Mucosa of rectum (tissue), 2 donors: ENCODE measurements around the gene DOCK1.

ENCODE experiments used
- H3K27ac ChIP-seq, 2 donors: one replicate each; pipeline ENCODE4 v1.7.0; 2013; ENCODE audit warnings: inconsistent platforms in 2 of 2, low read depth in 2 of 2, low read length in 2 of 2
- H3K27me3 ChIP-seq, 2 donors: one replicate each; pipeline ENCODE4 v1.7.0; 2013; ENCODE audit warnings: low read length in 2 of 2; ENCODE audit not compliant: control insufficient read depth in 2 of 2, insufficient read depth in 2 of 2
- H3K36me3 ChIP-seq, 2 donors: one replicate each; pipeline ENCODE4 v1.7.0; 2013; ENCODE audit warnings: low read length in 2 of 2; ENCODE audit not compliant: control insufficient read depth in 2 of 2, insufficient read depth in 2 of 2
- H3K4me1 ChIP-seq, 2 donors: one replicate each; pipeline ENCODE4 v1.7.0; 2013; ENCODE audit warnings: low read length in 2 of 2, mild to moderate bottlenecking in 1 of 2; ENCODE audit not compliant: control insufficient read depth in 2 of 2, insufficient read depth in 2 of 2
- H3K4me3 ChIP-seq, 2 donors: one replicate each; pipeline ENCODE4 v1.7.0; 2013; ENCODE audit warnings: low read length in 2 of 2
- H3K9ac ChIP-seq, 2 donors: one replicate each; pipeline ENCODE4 v1.7.0; 2013; ENCODE audit warnings: low read length in 2 of 2, low read depth in 1 of 2, mild to moderate bottlenecking in 1 of 2
- H3K9me3 ChIP-seq, 2 donors: one replicate each; pipeline ENCODE4 v1.7.0; 2013; ENCODE audit warnings: low read length in 2 of 2; ENCODE audit not compliant: control insufficient read depth in 2 of 2
- donor health status: healthy.
- donor health status: Normal muscosa, but diverticular disease.

Gene DOCK1

GRCh38 chr10:127198307-127198706 is 293.1 kb downstream of the DOCK1 start:
- peaks cover 9 to 10% of the 10 kb centered on the region in 2 donors for H3K27me3 ChIP-seq
- H3K4me1 ChIP-seq: peaks cover 0 to 9% of the 10 kb centered on the region in 2 donors
- no peak overlapping the region for H3K9ac ChIP-seq
- no peak overlapping the region for H3K4me3 ChIP-seq
- H3K27ac ChIP-seq: no peak overlapping the region
- no peaks in the 10 kb centered on the region for H3K36me3 ChIP-seq
- H3K9me3 ChIP-seq: no peaks in the 10 kb centered on the region

- no peaks in the 10 kb centered on the region for H3K9me3 ChIP-seq
- H3K36me3 ChIP-seq: no peaks in the 10 kb centered on the region
- peaks cover 0 to 9% of the 10 kb centered on the region in 2 donors for H3K4me1 ChIP-seq
- H3K27me3 ChIP-seq: peaks cover 6 to 9% of the 10 kb centered on the region in 2 donors
- H3K27ac ChIP-seq: no peak overlapping the region
- no peak overlapping the region for H3K9ac ChIP-seq
- no peak overlapping the region for H3K4me3 ChIP-seq
These were observed 293.5 kb downstream of the DOCK1 start for GRCh38 chr10:127198721-127199120.

- no peaks in the 10 kb centered on the region for H3K9me3 ChIP-seq
- no peak overlapping the region for H3K9ac ChIP-seq
- no peak overlapping the region for H3K27ac ChIP-seq
- H3K36me3 ChIP-seq: peaks cover 0 to 2% of the 10 kb centered on the region in 2 donors
- peaks cover 0 to 3% of the 10 kb centered on the region in 2 donors for H3K4me1 ChIP-seq
- H3K27me3 ChIP-seq: no peaks in the 10 kb centered on the region
- H3K4me3 ChIP-seq: no peak overlapping the region
These were observed 295.4 kb downstream of the DOCK1 start for GRCh38 chr10:127200646-127201045.

GRCh38 chr10:127203067-127203466 is 297.8 kb downstream of the DOCK1 start:
- Histone ChIP-seq H3K9me3 (no peaks in the 10 kb centered on the region), H3K9ac (no peak overlapping the region), H3K4me1 (no peaks in the 10 kb centered on the region), H3K4me3 (no peak overlapping the region), H3K27me3 (no peaks in the 10 kb centered on the region), H3K36me3 (peaks cover 0 to 2% of the 10 kb centered on the region in 2 donors), H3K27ac (no peak overlapping the region)

- H3K9me3 ChIP-seq: no peaks in the 10 kb centered on the region
- no peak overlapping the region for H3K9ac ChIP-seq
- H3K27me3 ChIP-seq: no peaks in the 10 kb centered on the region
- no peak overlapping the region for H3K27ac ChIP-seq
- H3K4me1 ChIP-seq: no peaks in the 10 kb centered on the region
- H3K4me3 ChIP-seq: no peak overlapping the region
- peaks cover 0 to 2% of the 10 kb centered on the region in 2 donors for H3K36me3 ChIP-seq
These were observed 301.9 kb downstream of the DOCK1 start for GRCh38 chr10:127207081-127207480.

- H3K9ac ChIP-seq: no peak overlapping the region
- H3K27ac ChIP-seq: no peak overlapping the region
- no peaks in the 10 kb centered on the region for H3K9me3 ChIP-seq
These were observed 305.8 kb downstream of the DOCK1 start for GRCh38 chr10:127210936-127211466.

GRCh38 chr10:127215866-127216265 is 310.6 kb downstream of the DOCK1 start:
- Histone ChIP-seq H3K4me3 (no peak overlapping the region), H3K9ac (no peak overlapping the region), H3K27ac (no peak overlapping the region), H3K36me3 (no peaks in the 10 kb centered on the region), H3K9me3 (no peaks in the 10 kb centered on the region), H3K4me1 (no peaks in the 10 kb centered on the region), H3K27me3 (no peaks in the 10 kb centered on the region)

More at GRCh38 chr10:127210936-127211466, 305.8 kb downstream of the DOCK1 start:
- Histone ChIP-seq H3K36me3 (no peaks in the 10 kb centered on the region), H3K27me3 (no peaks in the 10 kb centered on the region), H3K4me1 (no peaks in the 10 kb centered on the region), H3K4me3 (no peak overlapping the region)

- Histone ChIP-seq H3K36me3 (no peaks in the 10 kb centered on the region), H3K9me3 (no peaks in the 10 kb centered on the region), H3K4me1 (no peaks in the 10 kb centered on the region), H3K27ac (no peak overlapping the region), H3K9ac (no peak overlapping the region), H3K4me3 (no peak overlapping the region), H3K27me3 (no peaks in the 10 kb centered on the region)
These were observed 311.0 kb downstream of the DOCK1 start for GRCh38 chr10:127216274-127216673.

- no peaks in the 10 kb centered on the region for H3K27me3 ChIP-seq
- no peaks in the 10 kb centered on the region for H3K36me3 ChIP-seq
- no peak overlapping the region for H3K9ac ChIP-seq
- H3K9me3 ChIP-seq: no peaks in the 10 kb centered on the region
- no peaks in the 10 kb centered on the region for H3K4me1 ChIP-seq
- no peak overlapping the region for H3K27ac ChIP-seq
- H3K4me3 ChIP-seq: no peak overlapping the region
These were observed 311.6 kb downstream of the DOCK1 start for GRCh38 chr10:127216786-127217185.

GRCh38 chr10:127218658-127219057 is 313.4 kb downstream of the DOCK1 start:
- H3K36me3 ChIP-seq: no peaks in the 10 kb centered on the region
- H3K4me1 ChIP-seq: no peaks in the 10 kb centered on the region
- H3K27me3 ChIP-seq: no peaks in the 10 kb centered on the region
- H3K9me3 ChIP-seq: no peaks in the 10 kb centered on the region
- H3K9ac ChIP-seq: no peak overlapping the region
- no peak overlapping the region for H3K27ac ChIP-seq
- no peak overlapping the region for H3K4me3 ChIP-seq

- Histone ChIP-seq H3K27ac (no peak overlapping the region), H3K9me3 (no peaks in the 10 kb centered on the region), H3K36me3 (no peaks in the 10 kb centered on the region), H3K9ac (no peak overlapping the region), H3K4me3 (no peak overlapping the region), H3K4me1 (no peaks in the 10 kb centered on the region), H3K27me3 (no peaks in the 10 kb centered on the region)
These were observed 316.1 kb downstream of the DOCK1 start for GRCh38 chr10:127221281-127221680.
